PC-9 (cell line): ENCODE measurements around the gene RAD9A. TPM values are rescaled to one million over a fixed set of nuclear protein-coding genes. Genes with fewer than 3 reads are reported as not detected.
A peak's percentile ranks its signal among the peaks of the same experiment; 100 is the strongest.

Experiments used
- BruUV-seq: library from RNA; stranded (reverse); fragments of 400-500 nt; replicated peaks from 2 replicates; lab custom pipeline; 2021; lab: Mats Ljungman, UMichigan
- CTCF ChIA-PET: fragments of 300-600 bp; sonication (Branson Sonifier 250); formaldehyde crosslinking; loops from one replicate; lab custom pipeline; 2022; ENCODE audit warnings: antibody characterized with exemption; lab: Charles Lee
- POLR2A ChIA-PET: fragments of 300-600 bp; sonication (Branson Sonifier 250); formaldehyde crosslinking; loops from one replicate; lab custom pipeline; 2022; ENCODE audit warnings: antibody characterized with exemption; ENCODE audit not compliant: unreplicated experiment; lab: Charles Lee
- DNase-seq, 2 experiments: peaks; one replicate each; pipeline versions ENCODE4 v3.0.0 to v3.0.0-alpha.2; 2015 to 2022; ENCODE audit warnings: mixed read lengths in 1 of 2
- H2AFZ ChIP-seq: fragments of 200-600 bp; sonication (generic); 2 replicates; pipeline ENCODE4 v1.8.1; 2017; ENCODE audit warnings: antibody characterized with exemption
- H3F3A ChIP-seq: fragments of 200-600 bp; sonication (generic); 2 replicates; pipeline ENCODE4 v1.8.1; 2017; ENCODE audit warnings: antibody characterized with exemption, mild to moderate bottlenecking, low read depth; ENCODE audit not compliant: insufficient read depth
- H3K27ac ChIP-seq: fragments of 200-600 bp; sonication (generic); 2 replicates; pipeline ENCODE4 v1.6.1; 2016; ENCODE audit warnings: mixed run types
- H3K27me3 ChIP-seq: fragments of 200-600 bp; sonication (generic); 2 replicates; pipeline ENCODE4 v1.6.1; 2016; ENCODE audit warnings: low read depth, mixed run types; ENCODE audit not compliant: insufficient read depth
- H3K36me3 ChIP-seq: fragments of 200-600 bp; sonication (generic); 2 replicates; pipeline ENCODE4 v1.6.1; 2016; ENCODE audit warnings: low read depth, mixed run types
- H3K4me1 ChIP-seq: fragments of 200-600 bp; sonication (generic); replicated peaks from 2 replicates; pipeline ENCODE4 v1.6.1; 2016; ENCODE audit warnings: mixed run types; ENCODE audit not compliant: insufficient read depth
- H3K4me2 ChIP-seq: fragments of 200-600 bp; sonication (generic); 2 replicates; pipeline ENCODE4 v1.6.1; 2017; ENCODE audit warnings: mixed run types
- H3K4me3 ChIP-seq: fragments of 200-600 bp; sonication (generic); 2 replicates; pipeline ENCODE4 v1.6.1; 2016; ENCODE audit warnings: mixed run types
- H3K79me2 ChIP-seq: fragments of 200-600 bp; sonication (generic); 2 replicates; pipeline ENCODE4 v1.6.1; 2017; ENCODE audit warnings: low read depth, mixed run types
- H3K9me2 ChIP-seq: fragments of 200-600 bp; sonication (generic); 2 replicates; pipeline ENCODE4 v1.8.1; 2017; ENCODE audit warnings: mild to moderate bottlenecking; ENCODE audit not compliant: insufficient read depth
- H3K9me3 ChIP-seq: fragments of 200-600 bp; sonication (generic); 2 replicates; pipeline ENCODE4 v1.8.1; 2016; ENCODE audit warnings: low read depth; ENCODE audit not compliant: insufficient read depth
- H4K20me1 ChIP-seq: fragments of 200-600 bp; sonication (generic); 2 replicates; pipeline ENCODE4 v1.8.1; 2017; ENCODE audit not compliant: insufficient read depth
- CTCF ChIP-seq: fragments of 200-600 bp; sonication (generic); conservative IDR thresholded peaks from 2 replicates; pipeline ENCODE4 v1.6.1; 2017; ENCODE audit warnings: mixed run types, antibody characterized with exemption, mild to moderate bottlenecking, moderate library complexity
- EZH2 ChIP-seq: fragments of 200-600 bp; sonication (generic); IDR thresholded peaks from 2 replicates; pipeline ENCODE4 v1.8.0; 2017; ENCODE audit warnings: antibody characterized with exemption, low read depth
- intact Hi-C: fragments of 100-400 bp; cut with micrococcal nuclease; formaldehyde crosslinking; loops from one replicate; pipeline ENCODE4 v1.10.0; 2022; ENCODE audit not compliant: unreplicated experiment
- total RNA-seq: library from RNA; stranded (reverse); gene quantifications from 2 replicates; pipeline ENCODE4 v1.2.3, GENCODE V29; 2021

RAD9A gene
- total RNA-seq, 1 experiment from 2014 or later, result 62.8 TPM

- intact Hi-C loops, result loop anchor here (1.0 to 10.0 kb wide), 6 partner anchors 8 to 529 kb away; partner anchors contain the start of genes CDK2AP2, PITPNM1, POLD4 and RCE1
- Histone ChIP-seq H3K36me3 (no peaks in the 10 kb centered on the region; the same call in 1 of the 2 replicates), H3K27ac (peak overlapping the region; percentile 99)
Measured at GRCh38 chr11:67373648-67374570, 17.9 kb upstream of the RAD9A start.

DNA sequence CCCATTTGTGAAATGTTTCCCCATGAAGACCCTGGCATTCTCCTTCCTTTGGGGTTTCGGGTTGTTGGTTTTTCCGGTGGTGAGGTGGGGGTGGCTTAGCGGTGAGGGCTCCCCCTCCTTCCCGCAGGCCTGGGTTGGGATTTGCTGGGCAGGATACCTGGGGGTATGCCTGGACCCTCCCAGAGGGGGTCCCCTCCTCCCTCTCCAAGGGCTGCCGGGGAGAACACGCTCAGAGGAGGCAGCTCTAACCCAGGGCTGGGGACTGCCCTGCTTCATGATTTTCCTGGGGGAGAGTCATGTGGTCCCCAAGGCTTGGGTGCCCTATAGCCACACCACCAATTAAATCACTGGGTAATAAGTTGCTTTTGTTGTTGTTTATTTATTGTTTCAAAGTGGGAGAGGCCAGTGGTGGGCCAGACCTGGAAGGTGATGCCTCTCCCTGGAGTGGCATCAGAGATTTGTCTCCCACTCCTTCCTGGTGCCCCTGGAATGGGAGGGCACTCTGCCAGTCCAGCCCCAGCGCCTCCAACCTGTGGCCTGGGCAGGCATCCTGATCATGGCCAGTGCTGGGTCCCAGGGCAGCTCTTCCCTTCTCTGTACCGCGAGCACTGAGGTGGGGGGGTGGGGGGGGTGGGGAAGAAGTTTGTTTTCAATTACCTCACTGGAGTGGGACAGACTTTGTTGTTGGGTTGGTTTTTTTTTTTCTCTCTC, 17.1 kb upstream of the RAD9A start:
- peak overlapping the region; percentile 99 for H3K27ac ChIP-seq
- peaks cover 55% of the 10 kb centered on the region for H3K79me2 ChIP-seq
- H3K4me2 ChIP-seq, result peak overlapping the region; percentile 94
- ChIA-PET CTCF (interaction anchor here (0.6 to 2.6 kb wide), 12 partner anchors 8 to 461 kb away, joined by 3 to 14 read pairs (median 5); no protein-coding TSS in a partner anchor), POLR2A (interaction anchor here (0.5 to 2.2 kb wide), 21 partner anchors 9 to 1486 kb away, joined by 3 to 48 read pairs (median 5); partner anchors contain the start of genes DPP3, FIBP and RAD9A)
- peak overlapping the region; percentile 87 for H3K4me3 ChIP-seq
- H3F3A ChIP-seq, result peaks cover 58% of the 10 kb centered on the region
- DNase-seq, result peak; percentile 82 to 85
- BruUV-seq, result TSS peak; percentile 80
- TF ChIP-seq CTCF (no peak), EZH2 (no peak)
- no peaks in the 10 kb centered on the region for H3K9me2 ChIP-seq
- H3K4me1 ChIP-seq, result peaks cover 66% of the 10 kb centered on the region
- H3K27me3 ChIP-seq, result no peaks in the 10 kb centered on the region
- no peaks in the 10 kb centered on the region for H3K9me3 ChIP-seq
- intact Hi-C loops, result loop anchor here (1.0 to 10.0 kb wide), 6 partner anchors 21 to 530 kb away; partner anchors contain the start of genes CDK2AP2, PITPNM1, POLD4 and RCE1
- no peak overlapping the region for H2AFZ ChIP-seq
- H3K36me3 ChIP-seq, result no peaks in the 10 kb centered on the region
- H4K20me1 ChIP-seq, result peaks cover 23% of the 10 kb centered on the region

More at GRCh38 chr11:67373648-67374570, 17.9 kb upstream of the RAD9A start:
- H3K9me2 ChIP-seq, result no peaks in the 10 kb centered on the region
- H3K4me3 ChIP-seq, result peak overlapping the region; percentile 87
- peak overlapping the region; percentile 94 for H3K4me2 ChIP-seq
- ChIA-PET CTCF (interaction anchor here (0.6 to 2.6 kb wide), 12 partner anchors 9 to 460 kb away, joined by 3 to 13 read pairs (median 4); no protein-coding TSS in a partner anchor), POLR2A (interaction anchor here (0.5 to 2.2 kb wide), 19 partner anchors 8 to 894 kb away, joined by 3 to 48 read pairs (median 5); partner anchors contain the start of genes DPP3 and RAD9A)
- peak; percentile 98 to 99 for DNase-seq
- BruUV-seq, result no TSS peak
- H3K9me3 ChIP-seq, result no peaks in the 10 kb centered on the region
- peaks cover 58% of the 10 kb centered on the region for H3K4me1 ChIP-seq
- peak; percentile 64 for TF ChIP-seq CTCF
- TF ChIP-seq EZH2, result no peak
- H3F3A ChIP-seq, result peaks cover 58% of the 10 kb centered on the region
- H2AFZ ChIP-seq, result no peak overlapping the region
- H3K27me3 ChIP-seq, result no peaks in the 10 kb centered on the region
- H3K79me2 ChIP-seq, result peaks cover 63% of the 10 kb centered on the region
- H4K20me1 ChIP-seq, result peaks cover 31% of the 10 kb centered on the region
